Stimulated activated CD4-positive, alpha-beta T cell treated with anti-CD3 and anti-CD28 coated beads, Interleukin-1b, Interleukin-23, amount 100 ng/mL, for 48 hours (primary cell): ENCODE results near the gene TSPAN16.
"Not testable (repeated sequence)": the region's sequence is repeated elsewhere in the genome, so short reads cannot be mapped to it uniquely, and the experiment has no call there.

Experiments
- DNase-seq: peaks from one replicate; pipeline ENCODE4 v3.0.0-alpha.2; 2020

TSPAN16 gene

DNA sequence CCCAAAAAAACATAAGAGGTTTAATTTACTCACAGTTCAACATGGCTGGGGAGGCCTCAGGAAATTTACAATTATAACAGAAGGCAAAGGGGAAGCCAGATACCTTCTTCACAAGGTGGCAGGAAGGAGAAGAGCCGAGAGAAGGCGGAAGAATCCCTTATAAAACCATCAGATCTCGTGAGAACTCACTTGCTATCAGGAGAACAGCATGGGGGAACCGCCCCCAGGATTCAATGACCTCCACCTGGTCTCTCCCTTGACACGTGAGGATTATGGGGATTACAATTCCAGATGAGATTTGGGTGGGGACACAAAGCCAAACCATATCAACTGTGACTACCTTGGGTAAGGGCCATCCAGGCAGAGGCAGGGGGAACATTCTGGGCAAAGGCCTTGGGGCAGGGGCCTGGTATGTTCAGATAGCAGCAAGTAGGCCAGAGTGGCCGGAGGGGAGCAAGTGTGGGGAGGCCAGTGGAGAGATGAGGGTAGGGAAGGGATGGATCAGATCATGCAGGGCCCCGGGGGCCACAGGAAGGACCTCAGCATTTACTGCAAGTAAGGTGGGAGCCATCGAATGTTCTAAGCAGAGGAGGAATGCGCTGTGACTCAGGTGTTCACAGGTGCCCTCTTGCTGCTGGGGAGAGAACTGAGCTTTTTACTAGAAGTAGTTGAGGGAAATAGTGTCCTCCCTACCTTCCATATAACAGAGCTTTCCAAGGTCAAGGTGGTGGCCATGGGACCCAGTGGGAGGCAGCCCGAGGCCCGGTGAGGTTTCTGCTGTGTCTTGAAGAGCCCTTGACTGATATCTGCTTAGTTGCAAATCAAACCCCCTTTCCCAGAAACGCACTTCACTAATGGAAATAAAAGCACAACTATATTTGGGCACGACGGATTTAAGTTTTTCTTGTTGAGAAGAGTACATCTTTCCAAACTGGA is 25.5 kb downstream of the TSPAN16 start:
- DNase-seq, result no peak

- no peak for DNase-seq
These were observed 26.5 kb downstream of the TSPAN16 start for GRCh38 chr19:11322269-11323024.

DNA sequence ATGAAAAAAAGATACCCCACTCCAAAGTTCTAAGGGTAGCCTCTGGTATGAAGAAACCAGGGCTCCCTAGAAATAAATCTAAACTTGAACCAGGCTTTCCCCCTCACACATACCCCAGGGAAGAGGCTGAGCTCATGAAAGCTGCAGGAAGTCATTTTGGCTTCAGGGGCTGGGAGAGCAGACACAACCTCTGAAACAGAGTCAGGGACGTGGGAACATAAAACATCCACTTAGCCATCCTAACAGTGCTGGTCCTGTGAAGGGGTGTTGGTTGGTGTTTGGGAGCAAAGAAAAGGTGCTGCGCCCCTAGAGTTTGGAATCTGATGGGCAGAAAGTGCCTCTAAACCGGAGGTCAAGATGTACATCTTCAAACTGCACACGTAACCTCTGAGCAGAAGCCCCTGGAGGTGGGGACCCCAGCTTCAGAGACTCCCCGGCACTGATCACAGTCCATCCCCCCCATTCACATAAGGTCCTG is 27.7 kb downstream of the TSPAN16 start:
- DNase-seq, result no peak

DNA sequence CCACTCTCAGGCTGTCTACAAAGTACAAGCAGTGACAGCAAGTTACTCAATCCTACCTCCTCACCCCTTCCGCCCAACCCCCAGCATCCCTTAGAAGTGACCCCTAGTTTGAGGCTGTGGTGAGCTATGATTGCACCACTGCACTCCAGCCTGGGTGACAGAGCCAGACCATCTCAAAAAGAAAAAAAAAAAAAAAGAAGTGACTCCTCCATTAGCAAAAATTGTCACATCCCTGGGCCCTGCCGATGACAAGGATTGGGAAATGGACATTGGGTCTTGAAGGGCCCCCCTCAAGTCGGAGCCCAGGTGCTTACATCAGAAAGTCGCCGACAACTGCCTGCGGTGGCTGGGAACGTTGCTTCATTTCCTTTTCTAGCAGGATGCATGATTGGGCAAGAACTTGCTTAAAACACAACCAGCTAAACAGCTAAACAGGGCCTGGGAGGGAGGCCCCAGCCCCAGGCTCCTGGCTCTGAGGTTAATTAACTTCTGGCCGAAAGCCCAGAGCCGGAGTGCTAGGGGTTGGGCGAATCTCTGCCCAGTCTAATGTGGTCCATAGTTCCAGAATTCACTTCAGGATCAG is 28.2 kb downstream of the TSPAN16 start:
- DNase-seq, result peak; percentile 44

DNA sequence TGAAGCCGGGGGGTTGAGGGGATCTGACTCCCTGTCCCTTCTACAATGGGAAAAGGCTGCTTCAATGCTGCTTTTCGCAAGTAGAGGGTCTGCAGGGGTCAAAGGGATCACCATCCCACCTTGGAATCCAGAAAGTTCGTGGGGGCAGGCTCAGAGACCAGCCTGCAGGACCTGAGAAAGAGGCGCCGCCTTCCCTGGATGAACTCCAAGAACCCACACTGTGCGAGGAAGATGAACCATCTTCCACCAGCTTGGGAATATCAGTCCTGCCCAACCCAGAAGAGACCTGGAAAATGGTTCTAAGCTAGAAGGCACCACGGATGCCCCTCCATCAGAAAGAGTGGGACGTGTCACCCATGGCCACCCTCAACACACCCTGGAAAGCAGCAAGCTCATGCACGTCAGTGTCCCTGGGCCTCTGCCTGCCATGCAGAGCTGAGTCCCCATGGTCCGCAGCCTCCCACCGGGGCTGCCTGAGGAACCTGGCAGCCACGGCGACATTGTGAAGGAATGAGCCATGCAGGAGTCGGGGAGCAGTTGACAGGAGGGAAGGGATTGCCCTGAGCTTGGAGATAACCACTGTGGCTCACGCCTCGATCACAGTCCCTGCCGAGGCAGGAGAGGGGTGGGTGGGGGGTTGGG is 28.9 kb downstream of the TSPAN16 start:
- no peak for DNase-seq

DNA sequence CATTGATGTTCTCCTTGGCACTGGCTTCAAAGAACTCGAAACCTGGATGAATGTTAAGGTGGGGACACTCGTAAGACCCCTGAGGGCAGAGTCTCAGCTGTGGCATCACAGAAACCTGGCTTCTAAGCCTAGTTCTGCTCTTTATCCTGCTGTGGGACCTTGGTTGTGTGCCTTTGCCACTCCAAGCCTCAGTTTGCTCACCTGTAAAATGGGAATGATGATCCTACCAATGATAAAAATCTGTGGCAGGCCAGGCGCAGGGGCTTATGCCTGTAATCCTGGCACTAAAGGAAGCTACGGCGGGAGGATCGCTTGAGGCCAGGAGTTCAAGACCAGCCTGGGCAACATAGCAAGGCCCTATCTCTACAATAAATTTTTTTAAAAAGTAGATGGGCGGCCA is 29.6 kb downstream of the TSPAN16 start:
- DNase-seq, result no peak

DNA sequence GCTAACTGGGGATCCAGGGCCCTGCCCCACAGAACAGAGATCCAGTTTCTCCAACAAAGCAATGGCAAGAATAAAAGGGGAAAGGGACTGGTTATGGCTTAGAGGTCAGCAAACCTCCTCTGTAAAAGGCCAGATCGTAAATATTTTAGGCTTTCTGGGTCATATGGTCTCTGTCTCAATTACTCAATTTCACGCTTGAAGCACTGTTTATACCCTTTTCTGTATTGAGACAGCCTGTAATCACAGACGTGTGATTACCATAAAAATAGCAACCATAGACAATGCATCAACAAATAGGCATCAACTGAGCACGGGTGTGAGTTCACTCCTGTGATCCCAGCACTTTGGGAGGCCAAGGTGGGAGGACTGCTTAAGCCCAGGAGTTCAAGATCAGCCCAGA is 34.2 kb downstream of the TSPAN16 start:
- DNase-seq, result no peak

DNA sequence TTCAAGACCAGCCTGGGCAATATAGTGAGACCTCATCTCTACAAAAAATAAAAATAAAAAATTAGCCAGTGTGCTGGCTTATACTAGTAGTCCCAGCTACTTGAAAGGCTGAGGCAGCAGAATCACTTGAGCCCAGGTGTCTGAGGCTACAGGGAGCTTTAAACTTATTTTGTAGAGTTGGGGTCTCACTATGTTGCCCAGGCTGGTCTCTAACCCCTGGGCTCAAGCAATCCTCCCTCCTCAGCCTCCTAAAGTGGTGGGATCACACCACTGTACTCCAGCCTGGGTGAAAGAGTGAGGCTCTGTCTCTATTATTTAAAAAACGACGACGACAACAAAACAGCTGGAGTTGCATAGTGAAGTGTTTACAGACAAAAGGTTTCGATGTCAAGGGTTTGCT is 35.5 kb downstream of the TSPAN16 start:
- no peak for DNase-seq

DNA sequence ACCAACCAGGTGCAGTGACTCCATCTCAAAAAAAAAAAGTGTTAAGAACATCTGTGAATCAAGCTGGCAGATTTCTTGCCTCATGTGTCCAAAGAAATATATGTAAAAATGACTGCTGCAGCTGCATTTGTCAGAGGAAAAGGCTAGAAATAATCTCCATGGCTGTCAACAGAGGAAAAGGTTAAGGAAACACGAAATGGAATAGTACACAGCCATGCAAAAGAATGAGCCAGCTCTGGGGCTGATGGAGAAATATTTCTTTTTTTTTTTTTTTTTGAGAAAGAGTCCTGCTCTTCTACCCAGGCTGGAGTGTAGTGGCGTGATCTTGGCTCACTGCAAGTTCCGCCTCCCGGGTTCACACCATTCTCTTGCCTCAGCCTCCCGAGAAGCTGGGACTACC is 36.9 kb downstream of the TSPAN16 start:
- DNase-seq, result no peak

GRCh38 chr19:11333838-11334237 is 37.9 kb downstream of the TSPAN16 start:
- not testable (repeated sequence) for DNase-seq

DNA sequence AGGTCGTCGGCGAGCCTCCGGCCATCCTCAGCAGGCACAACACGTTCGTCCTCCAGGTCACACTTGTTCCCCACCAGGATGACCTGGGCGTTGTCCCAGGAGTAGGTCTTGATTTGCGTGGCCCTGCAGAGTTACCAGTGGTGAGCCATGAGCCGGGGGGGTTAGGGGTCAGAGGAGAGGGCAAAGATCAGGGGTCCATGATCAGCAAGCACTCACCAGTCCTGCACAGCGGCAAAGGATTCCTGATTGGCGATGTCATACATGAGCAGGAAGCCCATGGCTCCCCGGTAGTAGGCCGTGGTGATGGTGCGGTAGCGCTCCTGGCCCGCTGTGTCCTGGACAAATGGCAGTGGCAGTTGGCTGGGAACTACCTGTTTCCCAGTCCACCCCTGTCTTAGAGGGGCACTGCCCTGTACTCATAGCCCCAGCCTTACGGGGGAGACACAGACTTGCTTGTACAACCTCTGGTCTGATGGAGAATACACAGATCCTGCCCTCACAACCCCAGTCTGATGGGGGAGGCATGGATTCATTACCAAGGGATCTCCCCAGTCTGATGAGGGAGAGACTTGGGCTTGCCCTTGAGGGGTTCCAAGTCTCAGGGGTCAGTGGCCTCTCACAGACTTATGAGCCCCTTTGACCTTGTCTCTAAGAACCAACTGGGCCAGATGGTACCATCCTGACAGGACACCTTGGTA is 39.6 kb downstream of the TSPAN16 start:
- DNase-seq, result no peak

DNA sequence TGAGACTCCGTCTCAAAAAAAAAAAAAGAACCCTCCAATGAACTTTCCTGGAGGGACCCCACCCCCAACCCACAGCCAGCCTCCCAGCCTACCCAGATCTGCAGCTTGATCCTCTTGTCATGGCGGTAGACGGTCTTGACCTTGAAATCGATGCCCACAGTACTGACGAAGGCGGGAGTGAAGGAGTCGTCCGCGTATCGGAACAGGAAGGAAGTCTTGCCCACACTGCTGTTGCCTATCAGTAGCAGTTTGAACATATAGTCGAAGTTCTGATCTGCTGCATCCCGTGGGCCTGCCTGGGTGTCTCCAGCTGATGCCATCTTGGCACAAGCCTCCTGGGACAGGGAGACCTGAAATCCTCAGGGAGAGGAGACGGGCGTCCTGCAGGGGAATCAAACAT is 41.1 kb downstream of the TSPAN16 start:
- DNase-seq, result no peak

DNA sequence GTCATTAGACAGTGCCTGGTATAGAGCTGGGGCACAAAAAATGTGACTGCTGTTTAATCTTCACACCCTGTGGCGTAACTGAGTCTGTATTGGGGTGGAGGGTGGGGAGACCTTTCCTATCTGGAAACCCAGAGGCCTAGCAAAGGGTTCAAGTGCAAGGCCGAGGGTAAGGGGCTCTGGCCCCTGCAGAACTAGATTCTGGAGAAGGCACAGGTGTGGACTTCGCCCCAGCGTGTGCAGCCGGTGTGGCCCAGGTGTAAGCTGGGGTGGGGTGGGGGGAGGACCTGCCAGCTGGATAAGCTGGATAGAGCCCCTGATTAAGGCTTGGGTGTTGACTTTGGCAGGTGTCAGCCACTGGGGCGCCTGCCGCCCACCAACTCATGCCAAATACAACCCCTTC is 42.2 kb downstream of the TSPAN16 start:
- no peak for DNase-seq

DNA sequence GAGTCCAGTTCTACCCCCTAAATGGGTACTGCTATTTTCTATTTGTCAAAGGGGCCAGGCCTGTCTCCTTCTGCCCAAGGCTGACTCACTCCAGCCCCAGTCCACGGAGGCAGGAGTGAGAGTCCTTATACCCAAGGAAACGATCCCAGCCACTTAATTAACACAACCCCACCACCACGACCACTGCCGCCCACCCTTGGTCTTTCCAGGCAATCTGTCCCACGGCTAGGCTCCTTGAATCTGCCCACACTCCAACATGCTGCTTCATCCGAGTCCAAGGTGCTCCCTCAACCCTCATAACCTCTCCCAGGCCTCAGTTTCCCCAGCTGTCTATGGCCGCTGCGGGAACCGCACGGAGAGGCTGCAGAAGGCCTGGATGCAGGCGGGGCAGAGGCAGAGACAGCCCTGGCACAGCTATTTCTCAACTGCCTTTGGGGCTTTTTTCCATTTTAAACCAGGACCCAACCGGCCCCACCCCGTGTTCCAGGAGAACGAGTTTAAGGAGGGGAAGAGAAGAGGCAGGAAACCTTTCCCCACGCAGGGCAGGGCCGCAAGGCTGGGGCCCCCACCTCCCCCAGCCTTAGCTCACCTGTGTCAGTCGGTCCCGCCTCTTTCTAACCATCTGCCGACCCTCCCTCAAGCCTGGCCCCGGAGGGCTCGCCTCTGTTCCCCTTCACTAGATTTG is 42.8 kb downstream of the TSPAN16 start:
- no peak for DNase-seq

DNA sequence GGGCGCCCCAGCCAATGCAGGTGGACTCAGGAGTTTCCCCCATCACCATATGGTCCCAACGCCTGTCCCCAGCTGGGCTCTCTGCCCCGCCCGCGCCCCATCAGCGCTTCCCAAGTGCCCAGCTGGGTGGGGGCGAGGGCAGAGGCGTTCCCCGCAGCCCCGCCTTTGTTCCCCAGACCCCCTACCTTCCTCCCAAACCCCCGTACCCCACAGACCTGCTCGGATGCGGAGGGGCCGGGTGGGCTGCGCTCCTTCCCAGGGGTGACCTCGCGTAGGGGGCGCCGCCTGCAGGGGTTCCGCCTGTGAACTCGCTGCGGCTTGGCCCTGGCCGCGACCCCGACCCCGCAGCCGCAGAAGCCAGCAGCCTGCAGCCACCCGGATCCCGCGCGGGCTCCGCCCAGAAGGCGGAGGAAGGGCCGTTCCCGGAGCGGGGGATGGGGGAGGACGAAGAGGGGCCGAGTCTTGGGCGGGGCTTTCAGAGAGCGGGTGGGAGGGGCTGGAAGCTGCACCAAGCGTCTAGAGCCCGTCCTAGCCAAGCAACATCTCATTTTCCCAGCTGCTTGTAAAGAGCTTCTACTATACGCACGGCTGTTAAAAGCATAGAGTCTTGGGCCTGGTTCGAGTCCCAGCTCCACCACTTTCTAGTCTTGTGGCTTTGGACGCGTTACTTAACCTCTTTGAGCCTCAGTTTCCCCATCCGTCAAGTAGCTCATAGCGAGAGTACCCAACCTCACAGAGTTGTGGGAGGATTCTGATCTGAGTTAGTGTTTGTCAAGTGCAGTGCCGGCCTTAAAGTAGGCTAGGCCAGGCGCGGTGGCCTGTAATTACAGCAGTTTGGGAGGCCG is 43.5 kb downstream of the TSPAN16 start, which contains the start of gene RAB3D:
TSS of gene RAB3D (minus strand) at position 404 of the 845 bp plus-strand sequence. CDS start 2,258 bp downstream, outside the sequence.
- DNase-seq, result peak; percentile 86

DNA sequence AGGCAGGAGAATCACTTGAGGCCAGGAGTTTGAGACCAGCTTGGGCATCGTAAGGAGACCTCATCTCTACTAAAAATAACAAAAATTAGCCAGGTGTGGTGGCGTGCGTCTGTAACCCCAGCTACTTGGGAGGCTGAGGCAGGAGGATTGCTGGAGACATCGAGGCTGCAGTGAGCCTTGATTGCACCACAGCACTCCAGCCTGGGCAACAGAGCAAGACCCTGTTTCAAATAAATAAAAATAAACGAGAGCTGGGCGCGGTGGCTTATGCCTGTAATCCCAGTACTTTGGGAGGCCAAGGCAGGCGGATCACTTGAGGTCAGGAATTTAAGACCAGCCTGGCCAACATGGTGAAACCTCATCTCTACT is 44.1 kb downstream of the TSPAN16 start:
- not testable (repeated sequence) for DNase-seq

GRCh38 chr19:11342429-11342828 is 46.5 kb downstream of the TSPAN16 start:
- no peak for DNase-seq

GRCh38 chr19:11345122-11345803 is 49.3 kb downstream of the TSPAN16 start:
- DNase-seq, result no peak

DNA sequence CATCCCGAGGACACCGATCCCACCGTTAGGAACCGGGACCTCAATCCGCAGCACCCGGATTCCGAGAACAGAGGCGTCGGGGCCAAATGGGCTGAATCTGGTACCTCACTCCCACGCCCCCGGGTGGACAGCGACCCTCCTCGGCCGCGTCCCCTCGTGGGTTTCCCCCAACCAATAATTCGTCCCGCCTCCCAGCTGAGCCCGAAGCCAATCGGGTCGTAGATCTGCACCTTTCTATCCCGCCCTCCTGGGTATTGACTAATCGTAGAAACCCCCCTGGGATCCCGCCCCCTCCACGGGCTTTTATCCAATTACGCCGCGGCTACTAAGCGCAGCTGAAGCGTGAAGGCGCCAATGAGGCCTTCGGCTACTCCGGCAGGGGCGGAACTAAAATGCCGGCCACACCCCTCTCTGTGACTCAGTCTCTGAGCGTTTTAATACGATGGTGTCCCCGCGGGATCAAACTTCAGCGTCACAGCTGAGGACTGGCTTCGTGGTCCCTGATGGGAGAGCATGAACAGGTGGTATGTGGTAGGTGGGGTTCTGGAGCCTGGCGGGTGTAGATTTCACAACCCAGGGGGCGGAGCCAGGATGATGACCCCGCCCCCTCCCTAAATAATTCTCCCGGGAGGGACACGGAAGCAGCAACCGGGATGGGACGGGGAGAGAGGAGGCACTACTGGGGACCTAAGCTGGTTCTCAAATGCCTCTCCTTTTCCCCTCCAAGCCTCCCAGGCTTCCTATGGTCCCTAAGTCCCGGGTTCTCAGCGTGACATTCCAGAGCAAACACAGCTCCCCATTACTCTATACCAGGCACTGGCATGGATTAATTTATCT is 50.4 kb downstream of the TSPAN16 start, which contains the start of the genes CCDC159 and TMEM205:
TSS of gene CCDC159 (plus strand) at position 416 of the 837 bp plus-strand sequence. CDS start at position 504, 88 bp downstream.
TSS of gene TMEM205 (minus strand) at position 165 of the 837 bp plus-strand sequence. CDS start 649 bp downstream, outside the sequence.
- DNase-seq, result peak; percentile 99
